ENCODE results near the gene RNPEPL1.

Gene RNPEPL1

DNA sequence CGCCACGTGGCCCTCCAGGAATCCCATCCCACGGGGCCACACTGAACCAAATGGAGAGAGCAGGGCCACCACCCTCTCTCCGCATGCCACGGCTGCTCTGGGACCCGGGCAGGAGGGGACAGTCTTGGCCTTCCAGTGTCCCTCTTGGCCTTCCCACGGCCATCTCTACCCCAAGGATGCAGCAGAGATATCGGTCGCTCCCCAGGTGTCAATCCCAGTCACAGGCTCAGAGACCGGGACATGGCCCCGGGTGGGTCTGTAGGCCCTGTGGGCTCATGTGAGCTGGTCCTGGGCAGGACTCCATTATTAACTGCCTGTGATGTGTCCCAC lies 33.5 kb downstream of the RNPEPL1 start:
- Histone ChIP-seq H2AFZ (ENCODE audit: low read depth, low read length, severe bottlenecking) (no peak overlapping the region), H3K9me2 (replicated peaks; ENCODE audit: insufficient read depth, low read length) (no peaks in the 10 kb centered on the region), H3F3A (ENCODE audit: insufficient read depth) (no peaks in the 10 kb centered on the region), H3K27ac (ENCODE audit: low read depth, low read length) (no peak overlapping the region), H3K4me3 (ENCODE audit: insufficient read depth, low read length, poor library complexity, severe bottlenecking) (no peak overlapping the region), H3K27me3 (ENCODE audit: low read length) (no peaks in the 10 kb centered on the region), H3K9ac (ENCODE audit: low read length) (no peak overlapping the region), H3K4me2 (ENCODE audit: low read depth, low read length, poor library complexity, severe bottlenecking) (no peak overlapping the region), H4K20me1 (ENCODE audit: low read depth, low read length) (no peaks in the 10 kb centered on the region), H3K9me3 (ENCODE audit: insufficient read depth, low read length) (no peaks in the 10 kb centered on the region), H3K36me3 (ENCODE audit: low read length) (no peaks in the 10 kb centered on the region), H3K79me2 (ENCODE audit: insufficient read depth, low read length) (no peaks in the 10 kb centered on the region)
- TF ChIP-seq EZH2phosphoT487 (conservative IDR thresholded peaks at IDR 0.05; ENCODE audit: low read length), result no peak
- TF ChIP-seq, protein P1, sequence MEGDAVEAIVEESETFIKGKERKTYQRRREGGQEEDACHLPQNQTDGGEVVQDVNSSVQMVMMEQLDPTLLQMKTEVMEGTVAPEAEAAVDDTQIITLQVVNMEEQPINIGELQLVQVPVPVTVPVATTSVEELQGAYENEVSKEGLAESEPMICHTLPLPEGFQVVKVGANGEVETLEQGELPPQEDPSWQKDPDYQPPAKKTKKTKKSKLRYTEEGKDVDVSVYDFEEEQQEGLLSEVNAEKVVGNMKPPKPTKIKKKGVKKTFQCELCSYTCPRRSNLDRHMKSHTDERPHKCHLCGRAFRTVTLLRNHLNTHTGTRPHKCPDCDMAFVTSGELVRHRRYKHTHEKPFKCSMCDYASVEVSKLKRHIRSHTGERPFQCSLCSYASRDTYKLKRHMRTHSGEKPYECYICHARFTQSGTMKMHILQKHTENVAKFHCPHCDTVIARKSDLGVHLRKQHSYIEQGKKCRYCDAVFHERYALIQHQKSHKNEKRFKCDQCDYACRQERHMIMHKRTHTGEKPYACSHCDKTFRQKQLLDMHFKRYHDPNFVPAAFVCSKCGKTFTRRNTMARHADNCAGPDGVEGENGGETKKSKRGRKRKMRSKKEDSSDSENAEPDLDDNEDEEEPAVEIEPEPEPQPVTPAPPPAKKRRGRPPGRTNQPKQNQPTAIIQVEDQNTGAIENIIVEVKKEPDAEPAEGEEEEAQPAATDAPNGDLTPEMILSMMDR (IDR thresholded peaks at IDR 0.05; ENCODE audit: insufficient read depth, low read length, poor library complexity, severe bottlenecking), result no peak

- Histone ChIP-seq H3K36me3 (ENCODE audit: low read length) (no peaks in the 10 kb centered on the region), H2AFZ (ENCODE audit: low read depth, low read length, severe bottlenecking) (no peak overlapping the region), H3K4me2 (ENCODE audit: low read depth, low read length, poor library complexity, severe bottlenecking) (no peak overlapping the region), H3K27me3 (ENCODE audit: low read length) (no peaks in the 10 kb centered on the region), H3F3A (ENCODE audit: insufficient read depth) (no peaks in the 10 kb centered on the region), H3K9ac (ENCODE audit: low read length) (no peak overlapping the region), H3K4me3 (ENCODE audit: insufficient read depth, low read length, poor library complexity, severe bottlenecking) (no peak overlapping the region), H3K9me2 (replicated peaks; ENCODE audit: insufficient read depth, low read length) (no peaks in the 10 kb centered on the region), H4K20me1 (ENCODE audit: low read depth, low read length) (no peaks in the 10 kb centered on the region), H3K79me2 (ENCODE audit: insufficient read depth, low read length) (no peaks in the 10 kb centered on the region), H3K27ac (ENCODE audit: low read depth, low read length) (no peak overlapping the region), H3K9me3 (ENCODE audit: insufficient read depth, low read length) (no peaks in the 10 kb centered on the region)
- TF ChIP-seq EZH2phosphoT487 (conservative IDR thresholded peaks at IDR 0.05; ENCODE audit: low read length), result no peak
- TF ChIP-seq, protein P1 (IDR thresholded peaks at IDR 0.05; ENCODE audit: insufficient read depth, low read length, poor library complexity, severe bottlenecking), result no peak
Observed at GRCh38 chr2:240602266-240603050, 34.2 kb downstream of the RNPEPL1 start.

GRCh38 chr2:240603081-240603835 lies 35.0 kb downstream of the RNPEPL1 start:
- H3K36me3 ChIP-seq (ENCODE audit: low read length), result no peaks in the 10 kb centered on the region
- H3F3A ChIP-seq (ENCODE audit: insufficient read depth), result no peaks in the 10 kb centered on the region
- H3K9me3 ChIP-seq (ENCODE audit: insufficient read depth, low read length), result no peaks in the 10 kb centered on the region
- H4K20me1 ChIP-seq (ENCODE audit: low read depth, low read length), result no peaks in the 10 kb centered on the region
- no peak overlapping the region for H3K4me2 ChIP-seq (ENCODE audit: low read depth, low read length, poor library complexity, severe bottlenecking)
- TF ChIP-seq, protein P1 (IDR thresholded peaks at IDR 0.05; ENCODE audit: insufficient read depth, low read length, poor library complexity, severe bottlenecking), result no peak
- no peak for TF ChIP-seq EZH2phosphoT487 (conservative IDR thresholded peaks at IDR 0.05; ENCODE audit: low read length)
- no peaks in the 10 kb centered on the region for H3K9me2 ChIP-seq (replicated peaks; ENCODE audit: insufficient read depth, low read length)
- no peaks in the 10 kb centered on the region for H3K27me3 ChIP-seq (ENCODE audit: low read length)
- H2AFZ ChIP-seq (ENCODE audit: low read depth, low read length, severe bottlenecking), result no peak overlapping the region
- H3K4me3 ChIP-seq (ENCODE audit: insufficient read depth, low read length, poor library complexity, severe bottlenecking), result no peak overlapping the region
- no peak overlapping the region for H3K27ac ChIP-seq (ENCODE audit: low read depth, low read length)
- no peaks in the 10 kb centered on the region for H3K79me2 ChIP-seq (ENCODE audit: insufficient read depth, low read length)
- H3K9ac ChIP-seq (ENCODE audit: low read length), result no peak overlapping the region
